GM21825 (cell line): ENCODE results near the gene ZNF143.
A peak's percentile ranks its signal among the peaks of the same experiment; 100 is the strongest.
"Not testable (repeated sequence)": the region's sequence is repeated elsewhere in the genome, so short reads cannot be mapped to it uniquely, and the experiment has no call there.

ENCODE experiments used
- ATAC-seq: cut with Tn5 transposase; IDR thresholded peaks from one replicate; pipeline ENCODE4 v1.9.1; 2021; ENCODE audit warnings: mild to moderate bottlenecking, moderate library complexity; ENCODE audit not compliant: unreplicated experiment

The ZNF143 gene

GRCh38 chr11:9460322-9461062 is at the start of gene ZNF143:
Gene ZNF143 (plus strand): TSS chr11:9461012. CDS start chr11:9471309, 10,297 bp downstream.
- peak; percentile 82 for ATAC-seq

- ATAC-seq = no peak
Observed at GRCh38 chr11:9428706-9429105, 32.1 kb upstream of the ZNF143 start.

- no peak for ATAC-seq
Observed at GRCh38 chr11:9438611-9439010, 22.2 kb upstream of the ZNF143 start.

GRCh38 chr11:9446230-9446629 is 14.6 kb upstream of the ZNF143 start:
- ATAC-seq = no peak

GRCh38 chr11:9448576-9449352 is 12.0 kb upstream of the ZNF143 start:
- no peak for ATAC-seq

GRCh38 chr11:9452023-9452422 is 8.8 kb upstream of the ZNF143 start:
- ATAC-seq = not testable (repeated sequence)

- no peak for ATAC-seq
Observed at GRCh38 chr11:9455722-9456121, 5.1 kb upstream of the ZNF143 start.

- no peak for ATAC-seq
Observed at GRCh38 chr11:9459667-9460321, 1.0 kb upstream of the ZNF143 start.

- peak; percentile 54 for ATAC-seq
Observed at GRCh38 chr11:9461063-9461759, 399 bp downstream of the ZNF143 start.

GRCh38 chr11:9461760-9462134 is 935 bp downstream of the ZNF143 start:
- ATAC-seq = no peak

- no peak for ATAC-seq
Observed at GRCh38 chr11:9462172-9462799, 1.5 kb downstream of the ZNF143 start.

GRCh38 chr11:9462806-9463537 is 2.2 kb downstream of the ZNF143 start:
- ATAC-seq = no peak

GRCh38 chr11:9470765-9471164 is 10.0 kb downstream of the ZNF143 start:
- ATAC-seq = no peak

GRCh38 chr11:9473408-9473807 is 12.6 kb downstream of the ZNF143 start:
- no peak for ATAC-seq

- no peak for ATAC-seq
Observed at GRCh38 chr11:9479899-9480298, 19.1 kb downstream of the ZNF143 start.

- no peak for ATAC-seq
Observed at GRCh38 chr11:9489080-9489765, 28.4 kb downstream of the ZNF143 start.

GRCh38 chr11:9490376-9490775 is 29.6 kb downstream of the ZNF143 start:
- no peak for ATAC-seq

GRCh38 chr11:9493492-9493891 is 32.7 kb downstream of the ZNF143 start:
- ATAC-seq = no peak

GRCh38 chr11:9494316-9494715 is 33.5 kb downstream of the ZNF143 start:
- no peak for ATAC-seq
